Measurements from ENCODE around the gene ARHGEF4. TPM values are rescaled to one million over a fixed set of nuclear protein-coding genes. Genes with fewer than 3 reads are reported as not detected.

The ARHGEF4 gene
- total RNA-seq, 1 donor from 2014 or later = 1.3 TPM

- no peak for ATAC-seq
- no peak for DNase-seq (ENCODE audit: low spot score)
Observed at GRCh38 chr2:130834931-130835765, 1.6 kb upstream of the ARHGEF4 start.

DNA sequence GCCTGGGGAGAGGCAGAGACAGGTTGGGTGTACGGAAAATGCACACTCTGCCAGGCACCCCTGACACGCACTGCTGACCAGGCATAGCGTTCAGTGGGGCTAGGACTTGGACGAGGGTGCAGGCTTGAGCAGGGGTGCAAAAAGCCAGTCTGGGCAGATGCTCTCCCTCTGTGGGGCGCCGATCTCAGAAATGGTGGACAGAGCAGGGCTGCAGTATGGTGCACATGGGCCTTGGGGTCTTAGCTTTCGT is 1.0 kb upstream of the ARHGEF4 start:
- ATAC-seq = no peak
- DNase-seq (ENCODE audit: low spot score) = no peak

DNA sequence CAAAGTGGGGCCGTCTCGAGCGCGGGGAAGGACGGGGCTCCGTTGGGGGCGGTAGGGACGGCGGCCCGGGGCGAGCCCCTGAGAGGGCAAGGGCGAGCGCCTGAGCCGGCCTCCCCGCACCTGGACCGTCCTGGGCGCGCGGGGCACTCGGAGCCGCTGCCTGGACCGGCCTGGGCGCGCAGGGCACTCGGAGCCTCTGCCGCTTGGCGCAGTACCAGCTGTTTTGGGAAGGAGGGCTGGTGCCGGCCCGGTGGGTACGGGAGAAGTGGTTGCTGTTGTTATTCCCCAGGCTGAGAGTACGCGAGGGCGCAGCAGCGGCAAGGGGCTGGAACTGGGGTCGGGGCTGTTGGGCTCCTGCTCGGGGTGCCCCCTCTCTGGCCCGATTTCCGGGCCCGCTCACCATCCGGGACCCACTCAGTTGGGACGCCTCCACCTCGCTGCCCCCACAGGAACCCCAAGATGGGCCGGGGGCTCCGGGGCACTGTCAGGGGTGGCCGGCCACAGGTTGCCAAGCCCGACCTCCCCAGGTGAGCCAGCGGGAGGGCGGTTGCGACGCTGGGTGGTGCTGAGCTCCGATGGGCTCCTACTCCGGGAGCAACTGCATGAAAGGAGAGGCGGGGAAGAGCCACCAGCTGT is 579 bp downstream of the ARHGEF4 start:
- ATAC-seq (peak; percentile 25), DNase-seq (ENCODE audit: low spot score) (no peak)

DNA sequence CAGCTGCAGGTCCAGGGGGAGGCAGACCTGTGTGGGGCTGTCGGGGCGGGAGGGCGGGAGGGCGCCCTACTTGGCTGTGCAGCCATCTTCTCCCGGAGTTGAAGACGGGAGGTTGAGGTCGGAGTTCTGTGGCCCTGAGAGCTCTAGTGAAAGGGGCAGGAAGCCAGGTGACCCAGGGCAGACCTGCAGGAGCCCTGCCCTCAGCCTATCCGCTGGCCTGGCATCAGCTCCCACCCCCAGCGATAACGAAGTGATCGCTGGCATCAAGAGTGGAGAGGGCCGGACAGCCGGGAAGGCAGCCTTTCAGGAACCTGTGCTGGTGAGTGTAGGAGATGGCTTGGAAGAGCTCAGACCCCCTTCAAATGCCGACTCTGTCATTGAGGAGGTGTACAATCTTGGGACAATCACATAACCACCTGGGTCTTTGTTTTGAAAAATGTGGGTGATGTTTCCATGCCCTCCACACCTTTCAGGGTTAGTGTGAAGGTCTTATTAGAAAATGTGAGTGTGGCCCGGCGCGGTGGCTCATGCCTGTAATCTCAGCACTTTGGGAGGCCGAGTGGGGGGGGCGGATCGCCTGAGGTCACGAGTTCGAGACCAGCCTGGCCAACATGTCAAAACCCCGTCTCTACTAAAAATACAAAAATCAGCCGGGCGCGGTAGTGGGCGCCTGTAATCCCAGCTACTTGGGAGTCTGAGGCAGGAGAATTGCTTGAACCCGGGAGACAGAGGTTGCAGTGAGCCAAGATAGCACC is 1.3 kb downstream of the ARHGEF4 start:
- peak; percentile 26 for ATAC-seq
- DNase-seq (ENCODE audit: low spot score) = no peak

- DNase-seq (ENCODE audit: low spot score) (no peak), ATAC-seq (no peak)
Observed at GRCh38 chr2:130839011-130839780, 2.5 kb downstream of the ARHGEF4 start.

DNA sequence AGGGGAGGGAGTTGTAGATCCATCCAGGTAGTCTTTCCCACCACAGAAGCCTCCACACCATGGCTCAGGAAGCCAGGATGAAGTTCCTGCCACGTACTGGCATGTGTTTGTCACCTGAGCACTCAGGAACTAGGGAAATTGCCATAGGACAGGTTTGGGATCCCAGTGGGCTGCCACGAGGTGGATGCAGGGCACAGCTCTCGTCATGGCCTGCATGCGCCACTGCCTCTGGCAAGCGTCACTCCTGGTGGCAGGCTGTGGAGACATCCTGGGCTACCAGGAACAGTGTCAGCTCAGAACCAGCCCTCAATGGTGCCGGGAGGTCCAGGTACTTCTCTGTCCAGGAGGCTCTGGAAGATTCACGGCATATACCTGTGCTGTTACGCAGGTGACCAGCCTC is 3.8 kb downstream of the ARHGEF4 start:
- DNase-seq (ENCODE audit: low spot score) (no peak), ATAC-seq (no peak)

- DNase-seq (ENCODE audit: low spot score) (no peak), ATAC-seq (no peak)
Observed at GRCh38 chr2:130841741-130842365, 5.1 kb downstream of the ARHGEF4 start.

DNA sequence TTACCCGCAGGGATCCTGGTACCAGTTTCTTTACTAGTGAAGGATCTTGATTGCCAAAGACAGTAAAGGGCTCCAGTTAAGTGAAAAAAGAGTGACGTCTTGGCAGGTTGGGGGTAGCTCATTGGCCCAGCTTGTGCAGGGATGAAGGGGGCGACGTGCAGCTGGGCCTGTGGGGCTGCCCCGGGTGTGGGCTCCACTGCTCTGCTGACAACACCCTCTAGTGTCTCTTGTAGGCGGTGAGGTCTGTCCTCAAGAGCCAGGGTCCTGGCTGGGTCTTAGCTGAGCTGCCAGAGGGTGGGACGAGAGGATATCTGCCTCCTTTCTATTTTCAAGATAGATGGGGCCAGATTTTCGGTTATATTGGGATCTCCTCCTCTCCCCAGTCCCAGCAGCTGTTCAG is 6.1 kb downstream of the ARHGEF4 start:
- DNase-seq (ENCODE audit: low spot score) (no peak), ATAC-seq (no peak)

DNA sequence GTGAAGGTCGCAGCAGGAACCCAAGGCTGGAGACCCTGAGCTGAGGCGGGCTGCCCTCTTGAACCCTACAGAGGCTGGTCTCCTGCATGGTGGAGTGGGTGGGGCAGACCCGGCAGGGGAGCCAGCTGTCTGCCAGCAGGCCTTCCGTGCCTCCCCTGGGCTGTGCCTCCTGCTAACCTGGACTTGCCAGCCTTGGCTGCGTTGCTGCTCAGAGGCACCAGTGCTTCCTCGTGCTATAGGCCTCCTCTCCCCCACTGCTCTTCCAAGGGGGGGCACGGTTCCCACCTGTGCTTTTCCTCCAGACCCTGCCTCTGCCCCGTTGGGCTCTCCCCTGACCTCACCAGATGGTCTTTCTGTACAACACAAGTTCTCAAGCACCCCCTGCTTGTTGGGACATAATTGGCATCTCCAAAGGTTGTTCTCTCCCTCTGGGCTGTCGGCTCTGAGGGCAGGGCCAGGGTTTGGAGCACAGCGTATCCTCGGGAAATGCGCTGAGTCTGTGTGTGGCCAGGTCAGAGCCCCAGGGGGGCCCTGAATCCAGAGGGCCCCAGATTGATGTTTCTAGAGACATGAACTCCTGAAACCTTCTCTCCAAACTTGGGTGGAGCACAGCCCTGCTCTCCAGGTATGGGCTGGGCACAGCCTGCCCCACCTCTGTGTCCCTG is 6.7 kb downstream of the ARHGEF4 start:
- no peak for ATAC-seq
- no peak for DNase-seq (ENCODE audit: low spot score)

DNA sequence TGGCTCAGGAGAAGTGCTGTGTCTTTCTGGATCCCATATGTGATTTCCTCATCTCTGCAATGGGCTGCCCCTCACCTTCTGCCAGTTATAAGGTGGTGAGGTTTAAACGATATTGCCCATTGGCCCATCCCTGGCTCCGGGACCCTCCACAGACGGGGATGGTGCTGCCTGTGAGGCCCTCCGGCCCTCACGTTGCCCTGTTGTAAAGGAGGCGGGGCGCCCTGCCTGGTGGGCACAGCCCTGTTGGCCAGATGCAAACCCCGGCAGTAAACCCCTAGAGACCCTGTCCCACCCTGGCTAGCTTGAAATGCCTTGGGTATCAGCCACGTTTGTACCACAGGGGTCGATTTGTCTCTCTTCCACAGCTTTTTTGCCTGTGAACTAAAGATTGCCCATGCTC is 7.4 kb downstream of the ARHGEF4 start:
- no peak for ATAC-seq
- DNase-seq (ENCODE audit: low spot score) = no peak

- DNase-seq (ENCODE audit: low spot score) = no peak
- no peak for ATAC-seq
Observed at GRCh38 chr2:130845505-130846085, 8.9 kb downstream of the ARHGEF4 start.

- ATAC-seq = no peak
- no peak for DNase-seq (ENCODE audit: low spot score)
Observed at GRCh38 chr2:130846233-130846632, 9.5 kb downstream of the ARHGEF4 start.

- ATAC-seq = no peak
- DNase-seq (ENCODE audit: low spot score) = no peak
Observed at GRCh38 chr2:130846686-130847375, 10.1 kb downstream of the ARHGEF4 start.

GRCh38 chr2:130847776-130848525 is 11.2 kb downstream of the ARHGEF4 start:
- ATAC-seq = no peak
- DNase-seq (ENCODE audit: low spot score) = no peak

- DNase-seq (ENCODE audit: low spot score) = no peak
Observed at GRCh38 chr2:130848526-130849210, 12.0 kb downstream of the ARHGEF4 start.

DNA sequence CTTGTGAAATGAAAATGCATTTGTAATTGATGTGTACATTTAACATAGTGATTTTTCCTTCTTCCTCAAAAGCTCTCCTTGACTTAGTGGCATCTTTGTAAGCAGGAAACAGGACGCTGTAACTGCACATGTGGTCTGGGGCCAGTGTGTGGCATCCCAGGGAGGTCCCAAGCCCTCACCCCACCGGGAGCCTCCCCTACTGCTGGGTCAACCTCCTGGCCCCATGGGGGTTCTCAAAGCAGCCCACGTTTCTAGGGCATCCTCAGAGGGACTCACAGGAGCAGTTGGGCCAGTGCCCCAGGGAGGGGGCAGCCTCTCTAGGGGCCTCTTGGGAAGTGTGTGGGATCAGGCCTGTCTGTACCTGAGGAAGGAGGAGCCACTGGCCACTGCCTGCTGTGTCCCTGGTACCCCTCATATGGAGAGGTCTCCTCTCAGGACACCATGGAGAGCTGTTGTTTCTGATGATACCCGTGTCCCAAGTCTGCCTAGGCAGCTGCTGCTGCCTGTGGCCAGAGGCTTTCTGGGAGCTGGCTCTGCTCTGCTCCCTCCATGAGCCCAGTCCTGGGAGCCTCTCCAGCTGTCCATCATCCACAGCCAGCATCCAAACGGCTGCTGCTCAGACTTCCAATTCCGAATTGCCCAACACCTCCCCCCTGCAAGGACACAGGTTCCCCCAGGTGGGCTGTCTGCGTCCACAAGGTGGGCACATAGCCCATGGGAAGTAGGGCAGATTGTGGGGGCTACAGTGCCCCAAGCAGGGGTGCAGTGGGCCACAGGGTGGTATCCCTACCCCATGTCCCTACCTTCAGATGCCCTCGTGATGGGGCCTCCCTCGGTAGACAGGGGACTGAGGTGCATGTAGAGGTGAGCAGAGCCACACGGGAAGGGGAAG is 13.4 kb downstream of the ARHGEF4 start:
- no peak for ATAC-seq
- no peak for DNase-seq (ENCODE audit: low spot score)

More at GRCh38 chr2:130848526-130849210, 12.0 kb downstream of the ARHGEF4 start:
- no peak for ATAC-seq
